Measurements from ENCODE around the gene GATA1. TPM values are rescaled to one million over a fixed set of nuclear protein-coding genes. Genes with fewer than 3 reads are reported as not detected.

Gene GATA1
- total and polyA plus RNA-seq, 10 of the 15 experiments (the other 5 are each of a cell fraction or from before 2014, with no cell fraction given): 0.24 to 0.36 TPM; not detected in 8

DNA sequence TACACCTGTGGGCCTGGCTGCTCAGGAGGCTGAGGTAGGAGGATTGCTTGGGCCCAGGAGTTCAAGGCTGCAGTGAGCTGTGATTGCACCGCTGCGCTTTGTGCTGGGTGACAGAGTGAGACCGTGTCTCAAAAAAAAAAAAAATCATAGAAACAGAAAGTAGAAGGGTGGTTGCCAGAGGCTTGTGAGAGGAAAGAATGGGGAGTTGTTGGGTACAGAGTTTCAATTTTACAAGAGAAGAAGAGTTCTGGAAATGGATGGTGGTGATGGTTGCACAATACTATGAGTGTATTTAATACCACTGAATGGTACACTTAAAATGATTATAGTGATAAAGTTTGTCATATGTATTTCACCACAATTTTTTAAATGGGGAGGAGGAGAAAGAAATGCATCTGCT lies 35.0 kb upstream of the GATA1 start:
- Histone ChIP-seq H3K27me3 (replicated peaks in 1 of 2; ENCODE audit: control insufficient read depth in 2 of 2, insufficient read depth in 2 of 2, low read length in 1 of 2) (no peaks in the 10 kb centered on the region), H3K9me3 (replicated peaks; ENCODE audit: control insufficient read depth, insufficient read depth, low read length) (no peaks in the 10 kb centered on the region; the same call in 2 of the 3 replicates), H3K36me3 (ENCODE audit: control insufficient read depth in 2 of 2, insufficient read depth in 2 of 2, low read length in 1 of 2) (no peaks in the 10 kb centered on the region), H3K4me2 (ENCODE audit: control insufficient read depth, insufficient read depth) (no peak overlapping the region), H3K4me1 (ENCODE audit: control insufficient read depth, insufficient read depth, low read length) (no peaks in the 10 kb centered on the region), H3K27ac (ENCODE audit: control insufficient read depth, insufficient read depth) (no peak overlapping the region), H3K9ac (ENCODE audit: control insufficient read depth, insufficient read depth, low read length) (no peak overlapping the region), H4K20me1 (ENCODE audit: control insufficient read depth, insufficient read depth) (no peaks in the 10 kb centered on the region), H3K4me3 (no peak overlapping the region), H2AFZ (ENCODE audit: control insufficient read depth, low read depth, low read length) (no peak overlapping the region), H3K79me2 (ENCODE audit: control insufficient read depth, insufficient read depth, low read length) (no peaks in the 10 kb centered on the region)
- ChIA-PET RAD21 (ENCODE audit: unreplicated experiment) (no interaction called here), SMC1A (ENCODE audit: uncharacterized antibody, unreplicated experiment) (no interaction called here), POLR2A (no interaction called here), CTCF (no interaction called here)
- TF ChIP-seq, protein P1, sequence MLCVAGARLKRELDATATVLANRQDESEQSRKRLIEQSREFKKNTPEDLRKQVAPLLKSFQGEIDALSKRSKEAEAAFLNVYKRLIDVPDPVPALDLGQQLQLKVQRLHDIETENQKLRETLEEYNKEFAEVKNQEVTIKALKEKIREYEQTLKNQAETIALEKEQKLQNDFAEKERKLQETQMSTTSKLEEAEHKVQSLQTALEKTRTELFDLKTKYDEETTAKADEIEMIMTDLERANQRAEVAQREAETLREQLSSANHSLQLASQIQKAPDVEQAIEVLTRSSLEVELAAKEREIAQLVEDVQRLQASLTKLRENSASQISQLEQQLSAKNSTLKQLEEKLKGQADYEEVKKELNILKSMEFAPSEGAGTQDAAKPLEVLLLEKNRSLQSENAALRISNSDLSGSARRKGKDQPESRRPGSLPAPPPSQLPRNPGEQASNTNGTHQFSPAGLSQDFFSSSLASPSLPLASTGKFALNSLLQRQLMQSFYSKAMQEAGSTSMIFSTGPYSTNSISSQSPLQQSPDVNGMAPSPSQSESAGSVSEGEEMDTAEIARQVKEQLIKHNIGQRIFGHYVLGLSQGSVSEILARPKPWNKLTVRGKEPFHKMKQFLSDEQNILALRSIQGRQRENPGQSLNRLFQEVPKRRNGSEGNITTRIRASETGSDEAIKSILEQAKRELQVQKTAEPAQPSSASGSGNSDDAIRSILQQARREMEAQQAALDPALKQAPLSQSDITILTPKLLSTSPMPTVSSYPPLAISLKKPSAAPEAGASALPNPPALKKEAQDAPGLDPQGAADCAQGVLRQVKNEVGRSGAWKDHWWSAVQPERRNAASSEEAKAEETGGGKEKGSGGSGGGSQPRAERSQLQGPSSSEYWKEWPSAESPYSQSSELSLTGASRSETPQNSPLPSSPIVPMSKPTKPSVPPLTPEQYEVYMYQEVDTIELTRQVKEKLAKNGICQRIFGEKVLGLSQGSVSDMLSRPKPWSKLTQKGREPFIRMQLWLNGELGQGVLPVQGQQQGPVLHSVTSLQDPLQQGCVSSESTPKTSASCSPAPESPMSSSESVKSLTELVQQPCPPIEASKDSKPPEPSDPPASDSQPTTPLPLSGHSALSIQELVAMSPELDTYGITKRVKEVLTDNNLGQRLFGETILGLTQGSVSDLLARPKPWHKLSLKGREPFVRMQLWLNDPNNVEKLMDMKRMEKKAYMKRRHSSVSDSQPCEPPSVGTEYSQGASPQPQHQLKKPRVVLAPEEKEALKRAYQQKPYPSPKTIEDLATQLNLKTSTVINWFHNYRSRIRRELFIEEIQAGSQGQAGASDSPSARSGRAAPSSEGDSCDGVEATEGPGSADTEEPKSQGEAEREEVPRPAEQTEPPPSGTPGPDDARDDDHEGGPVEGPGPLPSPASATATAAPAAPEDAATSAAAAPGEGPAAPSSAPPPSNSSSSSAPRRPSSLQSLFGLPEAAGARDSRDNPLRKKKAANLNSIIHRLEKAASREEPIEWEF (IDR thresholded peaks at IDR 0.05; ENCODE audit: insufficient replicate concordance, low read depth, low read length): no peak
- no peak for TF ChIP-seq POU2F2 (IDR thresholded peaks at IDR 0.05; ENCODE audit: borderline replicate concordance, low read depth, low read length)
- no peak for TF ChIP-seq ATF2 (IDR thresholded peaks at IDR 0.05; ENCODE audit: low read length)
- no peak for TF ChIP-seq EZH2 (IDR thresholded peaks at IDR 0.05; ENCODE audit: borderline replicate concordance, control insufficient read depth, low read depth, low read length)
- TF ChIP-seq TAF1 (IDR thresholded peaks at IDR 0.05; ENCODE audit: borderline replicate concordance, low read depth, low read length): no peak
- TF ChIP-seq SMAD1 (IDR thresholded peaks at IDR 0.05; ENCODE audit: low read depth, partially characterized antibody): no peak
- TF ChIP-seq FOXM1 (IDR thresholded peaks at IDR 0.05; ENCODE audit: low read depth, low read length): no peak
- no peak for TF ChIP-seq HSF1 (IDR thresholded peaks at IDR 0.05; ENCODE audit: low read depth, low read length)
- no peak for TF ChIP-seq ZNF274 (IDR thresholded peaks at IDR 0.05; ENCODE audit: insufficient read depth, insufficient read length)
- no peak for TF ChIP-seq HDGF (IDR thresholded peaks at IDR 0.05)
- TF ChIP-seq ZNF384 (IDR thresholded peaks at IDR 0.05; ENCODE audit: borderline replicate concordance, low read depth, low read length): no peak
- TF ChIP-seq RAD51 (IDR thresholded peaks at IDR 0.05): no peak
- TF ChIP-seq, protein P2, sequence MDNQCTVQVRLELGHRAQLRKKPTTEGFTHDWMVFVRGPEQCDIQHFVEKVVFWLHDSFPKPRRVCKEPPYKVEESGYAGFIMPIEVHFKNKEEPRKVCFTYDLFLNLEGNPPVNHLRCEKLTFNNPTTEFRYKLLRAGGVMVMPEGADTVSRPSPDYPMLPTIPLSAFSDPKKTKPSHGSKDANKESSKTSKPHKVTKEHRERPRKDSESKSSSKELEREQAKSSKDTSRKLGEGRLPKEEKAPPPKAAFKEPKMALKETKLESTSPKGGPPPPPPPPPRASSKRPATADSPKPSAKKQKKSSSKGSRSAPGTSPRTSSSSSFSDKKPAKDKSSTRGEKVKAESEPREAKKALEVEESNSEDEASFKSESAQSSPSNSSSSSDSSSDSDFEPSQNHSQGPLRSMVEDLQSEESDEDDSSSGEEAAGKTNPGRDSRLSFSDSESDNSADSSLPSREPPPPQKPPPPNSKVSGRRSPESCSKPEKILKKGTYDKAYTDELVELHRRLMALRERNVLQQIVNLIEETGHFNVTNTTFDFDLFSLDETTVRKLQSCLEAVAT (IDR thresholded peaks at IDR 0.05): no peak
- TF ChIP-seq ZNF217 (IDR thresholded peaks at IDR 0.05): no peak
- no peak for TF ChIP-seq CREM (IDR thresholded peaks at IDR 0.05; ENCODE audit: low read depth)
- intact Hi-C loops (cut with micrococcal nuclease; ENCODE audit: unreplicated experiment): no loop called here
- BruUV-seq (replicated peaks): no TSS peak
- ATAC-seq: no peak; the same call in 2 of the 3 replicates
- no peak for DNase-seq (ENCODE audit: low read depth, low spot score)
- 39% methylated on average over 2 of the region's 3 CpGs for WGBS (ENCODE audit: insufficient coverage, insufficient replicate concordance, low lambda C conversion rate, missing lambda C conversion rate)
- no peak for FAIRE-seq
- in situ Hi-C loops (cut with MboI): no loop called here

Measured in GM12878 (cell line).